Germinal center (tissue), 1 donor: ENCODE measurements around the gene RNF222.
A peak's percentile ranks its signal among the peaks of the same experiment; 100 is the strongest.
"Not testable (repeated sequence)": the region's sequence is repeated elsewhere in the genome, so short reads cannot be mapped to it uniquely, and the experiment has no call there.

Experiments
- DNase-seq: peaks from one replicate; pipeline ENCODE4 v3.0.0; 2012; ENCODE audit warnings: mixed read lengths, low spot score

The RNF222 gene

GRCh38 chr17:8380049-8380448, 17.6 kb downstream of the RNF222 start:
- no peak for DNase-seq

GRCh38 chr17:8378117-8378516, 19.5 kb downstream of the RNF222 start:
- not testable (repeated sequence) for DNase-seq

GRCh38 chr17:8377422-8377821, 20.2 kb downstream of the RNF222 start:
- no peak for DNase-seq

- DNase-seq, result peak; percentile 96
These were observed 21.2 kb downstream of the RNF222 start, which contains the start of gene KRABD2 for GRCh38 chr17:8376271-8377067. TSS of gene KRABD2 (minus strand) at chr17:8376704.

- no peak for DNase-seq
These were observed 21.8 kb downstream of the RNF222 start for GRCh38 chr17:8375738-8376259.

GRCh38 chr17:8373856-8374255, 23.8 kb downstream of the RNF222 start:
- not testable (repeated sequence) for DNase-seq

GRCh38 chr17:8372422-8372821, 25.2 kb downstream of the RNF222 start:
- DNase-seq, result no peak

- DNase-seq, result no peak
These were observed 25.8 kb downstream of the RNF222 start for GRCh38 chr17:8371786-8372185.

GRCh38 chr17:8369944-8370343, 27.7 kb downstream of the RNF222 start:
- no peak for DNase-seq

GRCh38 chr17:8368193-8368592, 29.4 kb downstream of the RNF222 start:
- no peak for DNase-seq

- no peak for DNase-seq
These were observed 31.4 kb downstream of the RNF222 start for GRCh38 chr17:8366231-8366630.

- DNase-seq, result no peak
These were observed 32.5 kb downstream of the RNF222 start for GRCh38 chr17:8365143-8365542.

GRCh38 chr17:8362651-8363332, 34.8 kb downstream of the RNF222 start:
- no peak for DNase-seq

GRCh38 chr17:8360751-8361150, 36.9 kb downstream of the RNF222 start:
- no peak for DNase-seq

GRCh38 chr17:8360260-8360659, 37.4 kb downstream of the RNF222 start:
- DNase-seq, result no peak

- DNase-seq, result no peak
These were observed 37.9 kb downstream of the RNF222 start for GRCh38 chr17:8359769-8360168.

GRCh38 chr17:8357910-8358309, 39.7 kb downstream of the RNF222 start:
- no peak for DNase-seq

- no peak for DNase-seq
These were observed 43.4 kb downstream of the RNF222 start for GRCh38 chr17:8354236-8354635.

- DNase-seq, result no peak
These were observed 43.9 kb downstream of the RNF222 start for GRCh38 chr17:8353736-8354135.

- no peak for DNase-seq
These were observed 47.3 kb downstream of the RNF222 start for GRCh38 chr17:8350339-8350738.

GRCh38 chr17:8347001-8347400, 50.6 kb downstream of the RNF222 start:
- DNase-seq, result not testable (repeated sequence)

GRCh38 chr17:8345951-8346665, 51.5 kb downstream of the RNF222 start:
- DNase-seq, result no peak
